Neural progenitor cell (in vitro differentiated cells): ENCODE measurements around the gene KIRREL3. TPM values are rescaled to one million over a fixed set of nuclear protein-coding genes. Genes with fewer than 3 reads are reported as not detected.

Source experiments
- DNase-seq: peaks from one replicate; pipeline ENCODE4 v3.0.0-alpha.2; 2016; ENCODE audit warnings: low spot score
- H2AFZ ChIP-seq: fragments of 200-600 bp; sonication (generic); replicated peaks from 2 replicates; pipeline ENCODE4 v1.6.1; 2016; ENCODE audit warnings: antibody characterized with exemption
- H3F3A ChIP-seq: fragments of 200-600 bp; sonication (generic); 2 replicates; pipeline ENCODE4 v1.6.1; 2016; ENCODE audit warnings: antibody characterized with exemption, low read depth
- H3K27ac ChIP-seq: fragments of 200-600 bp; sonication (generic); 2 replicates; pipeline ENCODE4 v1.5.1; 2016; ENCODE audit warnings: mild to moderate bottlenecking
- H3K27me3 ChIP-seq: fragments of 200-600 bp; sonication (generic); 2 replicates; pipeline ENCODE4 v1.6.1; 2016; ENCODE audit warnings: mild to moderate bottlenecking, moderate library complexity
- H3K36me3 ChIP-seq: fragments of 200-600 bp; sonication (generic); 2 replicates; pipeline ENCODE4 v1.5.1; 2016
- H3K4me1 ChIP-seq: fragments of 200-600 bp; sonication (generic); 2 replicates; pipeline ENCODE4 v1.6.1; 2016; ENCODE audit warnings: mixed run types
- H3K4me2 ChIP-seq: fragments of 200-600 bp; sonication (generic); 2 replicates; pipeline ENCODE4 v1.6.1; 2016
- H3K4me3 ChIP-seq: fragments of 200-600 bp; sonication (generic); 2 replicates; pipeline ENCODE4 v1.5.1; 2016
- H3K79me2 ChIP-seq: fragments of 200-600 bp; sonication (generic); 2 replicates; pipeline ENCODE4 v1.6.1; 2016; ENCODE audit warnings: low read depth
- H3K9ac ChIP-seq: fragments of 200-600 bp; sonication (generic); 2 replicates; pipeline ENCODE4 v1.6.1; 2016
- H3K9me3 ChIP-seq: fragments of 200-600 bp; sonication (generic); 2 replicates; pipeline ENCODE4 v1.5.1; 2016; ENCODE audit warnings: low read depth
- H4K20me1 ChIP-seq: fragments of 200-600 bp; sonication (generic); 2 replicates; pipeline ENCODE4 v1.6.1; 2016; ENCODE audit warnings: low read depth
- H3K27ac Mint-ChIP-seq: 3 replicates; pipeline ENCODE4 v1.8.0; 2021; ENCODE audit warnings: mixed read lengths
- H3K27me3 Mint-ChIP-seq: 2 replicates; pipeline ENCODE4 v1.8.0; 2022; ENCODE audit warnings: low read depth, mild to moderate bottlenecking, inconsistent platforms, moderate library complexity, mixed read lengths; ENCODE audit not compliant: insufficient read depth
- H3K36me3 Mint-ChIP-seq: 3 replicates; pipeline ENCODE4 v1.8.0; 2021; ENCODE audit warnings: mixed read lengths
- H3K4me1 Mint-ChIP-seq: 3 replicates; pipeline ENCODE4 v1.8.0; 2021; ENCODE audit warnings: mixed read lengths
- H3K4me3 Mint-ChIP-seq: 3 replicates; pipeline ENCODE4 v1.8.0; 2021; ENCODE audit warnings: mild to moderate bottlenecking, moderate library complexity, mixed read lengths
- H3K9me3 Mint-ChIP-seq: 3 replicates; pipeline ENCODE4 v1.8.0; 2020; ENCODE audit warnings: mixed read lengths
- EZH2 ChIP-seq: fragments of 200-600 bp; sonication (generic); IDR thresholded peaks from 2 replicates; pipeline ENCODE4 v1.6.1; 2017; ENCODE audit warnings: antibody characterized with exemption, mild to moderate bottlenecking, moderate library complexity
- EZH2phosphoT487 ChIP-seq: fragments of 200-600 bp; sonication (generic); IDR thresholded peaks from 2 replicates; pipeline ENCODE4 v1.6.1; 2017; ENCODE audit warnings: antibody characterized with exemption
- total RNA-seq: library from RNA; depleted of rRNA; stranded (reverse); fragments of >200 nt; gene quantifications from 2 replicates; pipeline ENCODE4 v1.2.3, GENCODE V29; 2015; ENCODE audit warnings: low replicate concordance
- TF ChIP-seq, protein P1 (sequence below): fragments of 200-600 bp; sonication (generic); IDR thresholded peaks from 2 replicates; pipeline ENCODE4 v1.5.1; 2017; ENCODE audit warnings: antibody characterized with exemption, mild to moderate bottlenecking

The KIRREL3 gene
- total RNA-seq, 1 donor from 2014 or later, result 1.1 TPM

DNA sequence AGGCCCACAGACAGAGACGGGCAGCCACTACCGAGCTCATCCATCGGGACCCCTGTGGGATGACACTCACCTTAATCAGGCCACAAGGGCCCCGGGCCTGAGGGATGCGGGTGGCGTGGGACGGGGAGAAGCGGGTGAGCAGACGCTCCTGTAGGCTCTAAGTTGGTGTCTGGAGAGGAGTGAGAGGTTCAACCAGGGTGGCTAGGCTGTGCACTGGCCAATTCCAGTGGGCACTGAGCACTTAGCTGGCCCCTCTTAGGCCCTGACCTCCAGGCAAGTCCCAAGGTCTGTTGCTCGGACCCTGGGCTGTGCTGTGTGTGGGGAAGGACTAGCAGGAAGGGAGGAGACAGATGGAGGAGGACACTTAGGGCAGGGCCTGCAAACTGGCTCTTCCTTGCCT is 505.7 kb downstream of the KIRREL3 start:
- H3K9me3 ChIP-seq, result no peaks in the 10 kb centered on the region
- H3K4me1 Mint-ChIP-seq, result peaks cover 45% of the 10 kb centered on the region

DNA sequence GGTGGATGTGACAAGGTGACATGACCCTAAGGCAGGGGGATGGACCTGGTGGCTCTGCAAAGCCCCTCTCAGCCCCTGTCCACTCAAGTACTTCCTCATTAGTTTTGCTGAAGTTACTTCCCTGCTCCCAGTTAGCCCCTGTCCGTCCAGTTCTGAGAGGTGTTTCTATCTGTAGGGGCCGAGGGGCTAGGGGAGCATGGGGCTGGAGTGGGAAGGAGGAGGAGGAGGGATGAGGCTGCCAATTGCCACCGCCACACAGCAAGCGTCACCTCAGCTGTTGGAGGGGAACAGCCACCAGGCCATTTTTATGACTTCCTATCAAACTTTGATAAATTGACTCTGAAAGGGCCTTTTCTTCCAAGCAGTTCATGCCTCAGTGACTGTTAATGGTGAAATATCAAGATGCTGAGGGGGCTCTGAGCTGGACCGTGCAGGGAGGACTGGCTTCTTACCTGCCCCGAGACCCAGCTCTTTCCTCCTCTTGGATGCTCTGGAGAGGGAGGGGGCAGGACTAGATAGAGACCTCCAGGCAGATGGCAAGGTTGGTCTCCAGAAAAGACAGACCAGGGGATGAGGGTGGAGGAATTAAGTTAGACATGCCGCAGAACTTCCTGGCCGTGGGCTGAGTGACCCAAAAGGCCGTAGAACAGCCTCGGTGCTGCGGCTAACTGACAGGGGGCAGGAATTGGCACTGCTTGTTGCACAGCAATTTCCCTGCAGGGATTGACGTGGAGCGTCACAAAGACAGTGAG is 508.1 kb downstream of the KIRREL3 start:
- H3K4me1 Mint-ChIP-seq, result peaks cover 49% of the 10 kb centered on the region
- Histone ChIP-seq H3K4me3 (no peak overlapping the region), H3F3A (no peaks in the 10 kb centered on the region), H3K9ac (no peak overlapping the region), H3K4me2 (no peak overlapping the region), H3K27me3 (no peaks in the 10 kb centered on the region), H2AFZ (no peak overlapping the region), H3K9me3 (no peaks in the 10 kb centered on the region), H3K36me3 (no peaks in the 10 kb centered on the region), H4K20me1 (no peaks in the 10 kb centered on the region), H3K79me2 (no peaks in the 10 kb centered on the region), H3K4me1 (peaks cover 27% of the 10 kb centered on the region), H3K27ac (no peak overlapping the region)
- H3K27me3 Mint-ChIP-seq, result peaks cover 12% of the 10 kb centered on the region
- TF ChIP-seq EZH2, result no peak
- TF ChIP-seq, protein P1, sequence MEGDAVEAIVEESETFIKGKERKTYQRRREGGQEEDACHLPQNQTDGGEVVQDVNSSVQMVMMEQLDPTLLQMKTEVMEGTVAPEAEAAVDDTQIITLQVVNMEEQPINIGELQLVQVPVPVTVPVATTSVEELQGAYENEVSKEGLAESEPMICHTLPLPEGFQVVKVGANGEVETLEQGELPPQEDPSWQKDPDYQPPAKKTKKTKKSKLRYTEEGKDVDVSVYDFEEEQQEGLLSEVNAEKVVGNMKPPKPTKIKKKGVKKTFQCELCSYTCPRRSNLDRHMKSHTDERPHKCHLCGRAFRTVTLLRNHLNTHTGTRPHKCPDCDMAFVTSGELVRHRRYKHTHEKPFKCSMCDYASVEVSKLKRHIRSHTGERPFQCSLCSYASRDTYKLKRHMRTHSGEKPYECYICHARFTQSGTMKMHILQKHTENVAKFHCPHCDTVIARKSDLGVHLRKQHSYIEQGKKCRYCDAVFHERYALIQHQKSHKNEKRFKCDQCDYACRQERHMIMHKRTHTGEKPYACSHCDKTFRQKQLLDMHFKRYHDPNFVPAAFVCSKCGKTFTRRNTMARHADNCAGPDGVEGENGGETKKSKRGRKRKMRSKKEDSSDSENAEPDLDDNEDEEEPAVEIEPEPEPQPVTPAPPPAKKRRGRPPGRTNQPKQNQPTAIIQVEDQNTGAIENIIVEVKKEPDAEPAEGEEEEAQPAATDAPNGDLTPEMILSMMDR, result no peak
- no peaks in the 10 kb centered on the region for H3K9me3 Mint-ChIP-seq
- peak overlapping the region; percentile 82 for H3K27ac Mint-ChIP-seq
- no peak overlapping the region for H3K4me3 Mint-ChIP-seq
- no peaks in the 10 kb centered on the region for H3K36me3 Mint-ChIP-seq
- no peak for DNase-seq

More for the DNA sequence above, 505.7 kb downstream of the KIRREL3 start:
- Mint-ChIP-seq H3K4me3 (no peak overlapping the region), H3K27ac (peak overlapping the region; percentile 40), H3K27me3 (peaks cover 8% of the 10 kb centered on the region), H3K9me3 (no peaks in the 10 kb centered on the region), H3K36me3 (no peaks in the 10 kb centered on the region)
- peak overlapping the region; percentile 50 for H2AFZ ChIP-seq
- H3K9ac ChIP-seq, result no peak overlapping the region
- peaks cover 28% of the 10 kb centered on the region for H3K4me1 ChIP-seq
- H3K36me3 ChIP-seq, result no peaks in the 10 kb centered on the region
- H4K20me1 ChIP-seq, result no peaks in the 10 kb centered on the region
- no peaks in the 10 kb centered on the region for H3F3A ChIP-seq
- H3K27me3 ChIP-seq, result no peaks in the 10 kb centered on the region
- no peak for DNase-seq
- no peak overlapping the region for H3K27ac ChIP-seq
- H3K4me3 ChIP-seq, result no peak overlapping the region
- TF ChIP-seq EZH2phosphoT487 (no peak), EZH2 (no peak)
- TF ChIP-seq, protein P1, result no peak
- H3K4me2 ChIP-seq, result no peak overlapping the region
- H3K79me2 ChIP-seq, result no peaks in the 10 kb centered on the region

DNA sequence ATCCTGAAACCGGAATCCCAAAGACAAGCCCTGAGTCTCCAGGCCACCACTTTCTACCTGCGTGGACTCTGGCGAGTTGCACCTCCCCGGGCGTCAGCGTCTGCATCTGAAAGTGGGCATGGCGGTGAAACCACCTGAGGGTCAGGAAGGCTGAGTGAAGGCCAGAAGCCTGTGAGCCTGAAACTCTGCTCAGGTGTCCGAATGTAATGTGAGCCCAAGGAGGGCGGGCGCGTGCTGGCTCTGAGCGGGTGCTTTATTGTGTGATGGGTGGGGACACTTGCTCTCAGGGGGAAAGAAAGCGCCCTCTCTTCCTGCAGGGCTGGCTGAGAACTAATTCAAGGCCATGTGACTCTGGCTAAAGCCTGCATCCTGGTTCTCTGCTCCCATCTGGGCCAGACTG is 509.5 kb downstream of the KIRREL3 start:
- H3K27ac Mint-ChIP-seq, result no peak overlapping the region
- H3K36me3 Mint-ChIP-seq, result no peaks in the 10 kb centered on the region
- H3K4me2 ChIP-seq, result no peak overlapping the region
- H3K79me2 ChIP-seq, result no peaks in the 10 kb centered on the region
- H3K27me3 Mint-ChIP-seq, result peaks cover 12% of the 10 kb centered on the region
- no peaks in the 10 kb centered on the region for H3K9me3 Mint-ChIP-seq
- no peaks in the 10 kb centered on the region for H3K36me3 ChIP-seq
- peaks cover 29% of the 10 kb centered on the region for H3K4me1 ChIP-seq
- no peak overlapping the region for H3K4me3 Mint-ChIP-seq
- H3K27ac ChIP-seq, result no peak overlapping the region
- H3K9ac ChIP-seq, result no peak overlapping the region
- no peaks in the 10 kb centered on the region for H3K9me3 ChIP-seq
- H3F3A ChIP-seq, result no peaks in the 10 kb centered on the region
- no peak overlapping the region for H2AFZ ChIP-seq
- peaks cover 47% of the 10 kb centered on the region for H3K4me1 Mint-ChIP-seq
- DNase-seq, result no peak
- no peaks in the 10 kb centered on the region for H3K27me3 ChIP-seq
- no peak overlapping the region for H3K4me3 ChIP-seq
- TF ChIP-seq, protein P1, result no peak
- no peak for TF ChIP-seq EZH2
- TF ChIP-seq EZH2phosphoT487, result no peak
- H4K20me1 ChIP-seq, result no peaks in the 10 kb centered on the region
